PFSK-1 (cell line): ENCODE measurements around the gene SPCS1.

Experiments used
- FOXP2 ChIP-seq: optimal IDR thresholded peaks from 2 replicates; pipeline ENCODE3; 2011; ENCODE audit warnings: borderline replicate concordance, control low read depth, inconsistent platforms; ENCODE audit not compliant: insufficient read depth; ENCODE audit errors: extremely low read length, extremely low read depth
- POLR2AphosphoS5 ChIP-seq: IDR thresholded peaks from 2 replicates; pipeline ENCODE4 v1.6.1; 2012; ENCODE audit warnings: low read depth, mild to moderate bottlenecking, control low read depth, low read length, moderate library complexity
- SIN3A ChIP-seq: IDR thresholded peaks from 2 replicates; pipeline ENCODE4 v1.6.1; 2012; ENCODE audit warnings: mild to moderate bottlenecking, low read length, moderate library complexity, borderline replicate concordance; ENCODE audit not compliant: insufficient read depth
- TAF1 ChIP-seq: IDR thresholded peaks from 2 replicates; pipeline ENCODE4 v1.6.1; 2012; ENCODE audit warnings: low read length, control low read depth, borderline replicate concordance; ENCODE audit not compliant: insufficient read depth
- TF ChIP-seq, protein P1 (sequence below), 2 experiments: IDR thresholded peaks; 2 replicates each; pipeline versions ENCODE4 v1.6.1 to v1.8.0; 2011 to 2012; ENCODE audit warnings: low read depth in 2 of 2, low read length in 2 of 2, control low read depth in 1 of 2, inconsistent platforms in 1 of 2, mild to moderate bottlenecking in 1 of 2, moderate library complexity in 1 of 2; ENCODE audit not compliant: insufficient read depth in 1 of 2

The SPCS1 gene

GRCh38 chr3:52730681-52731080, 24.8 kb downstream of the SPCS1 start:
- TF ChIP-seq FOXP2 = no peak
- TF ChIP-seq, protein P1, sequence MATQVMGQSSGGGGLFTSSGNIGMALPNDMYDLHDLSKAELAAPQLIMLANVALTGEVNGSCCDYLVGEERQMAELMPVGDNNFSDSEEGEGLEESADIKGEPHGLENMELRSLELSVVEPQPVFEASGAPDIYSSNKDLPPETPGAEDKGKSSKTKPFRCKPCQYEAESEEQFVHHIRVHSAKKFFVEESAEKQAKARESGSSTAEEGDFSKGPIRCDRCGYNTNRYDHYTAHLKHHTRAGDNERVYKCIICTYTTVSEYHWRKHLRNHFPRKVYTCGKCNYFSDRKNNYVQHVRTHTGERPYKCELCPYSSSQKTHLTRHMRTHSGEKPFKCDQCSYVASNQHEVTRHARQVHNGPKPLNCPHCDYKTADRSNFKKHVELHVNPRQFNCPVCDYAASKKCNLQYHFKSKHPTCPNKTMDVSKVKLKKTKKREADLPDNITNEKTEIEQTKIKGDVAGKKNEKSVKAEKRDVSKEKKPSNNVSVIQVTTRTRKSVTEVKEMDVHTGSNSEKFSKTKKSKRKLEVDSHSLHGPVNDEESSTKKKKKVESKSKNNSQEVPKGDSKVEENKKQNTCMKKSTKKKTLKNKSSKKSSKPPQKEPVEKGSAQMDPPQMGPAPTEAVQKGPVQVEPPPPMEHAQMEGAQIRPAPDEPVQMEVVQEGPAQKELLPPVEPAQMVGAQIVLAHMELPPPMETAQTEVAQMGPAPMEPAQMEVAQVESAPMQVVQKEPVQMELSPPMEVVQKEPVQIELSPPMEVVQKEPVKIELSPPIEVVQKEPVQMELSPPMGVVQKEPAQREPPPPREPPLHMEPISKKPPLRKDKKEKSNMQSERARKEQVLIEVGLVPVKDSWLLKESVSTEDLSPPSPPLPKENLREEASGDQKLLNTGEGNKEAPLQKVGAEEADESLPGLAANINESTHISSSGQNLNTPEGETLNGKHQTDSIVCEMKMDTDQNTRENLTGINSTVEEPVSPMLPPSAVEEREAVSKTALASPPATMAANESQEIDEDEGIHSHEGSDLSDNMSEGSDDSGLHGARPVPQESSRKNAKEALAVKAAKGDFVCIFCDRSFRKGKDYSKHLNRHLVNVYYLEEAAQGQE (IDR thresholded peaks at IDR 0.05; ENCODE audit: insufficient read depth in 1 of 2, low read depth in 2 of 2, low read length in 2 of 2) = no peak
- no peak for TF ChIP-seq TAF1
- TF ChIP-seq POLR2AphosphoS5 = no peak
- no peak for TF ChIP-seq SIN3A

DNA sequence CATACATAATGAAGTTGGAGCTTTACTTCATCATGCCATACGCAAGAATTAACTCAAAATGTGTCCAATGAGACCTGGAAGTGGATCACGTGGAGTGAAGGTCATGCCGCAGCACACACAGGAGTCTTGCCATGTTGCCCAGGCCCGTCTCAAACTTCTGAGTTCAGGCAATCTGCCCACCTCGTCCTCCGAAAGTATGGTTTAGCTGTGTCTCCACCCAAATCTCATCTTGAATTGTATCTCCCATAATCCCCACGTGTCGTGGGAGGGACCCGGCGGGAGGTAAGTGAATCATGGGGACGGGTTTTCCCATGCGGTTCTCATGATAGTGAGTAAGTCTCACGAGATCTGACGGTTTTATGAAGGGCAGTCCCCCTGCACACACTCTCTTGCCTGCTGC, 25.7 kb downstream of the SPCS1 start:
- TF ChIP-seq, protein P1 (IDR thresholded peaks at IDR 0.05; ENCODE audit: insufficient read depth in 1 of 2, low read depth in 2 of 2, low read length in 2 of 2) = no peak
- no peak for TF ChIP-seq FOXP2
- no peak for TF ChIP-seq TAF1
- TF ChIP-seq POLR2AphosphoS5 = no peak
- TF ChIP-seq SIN3A = no peak

- TF ChIP-seq POLR2AphosphoS5 (no peak), TAF1 (no peak), SIN3A (no peak), FOXP2 (no peak)
- TF ChIP-seq, protein P1 (IDR thresholded peaks at IDR 0.05; ENCODE audit: insufficient read depth in 1 of 2, low read depth in 2 of 2, low read length in 2 of 2) = no peak
Measured at GRCh38 chr3:52733256-52733891, 27.5 kb downstream of the SPCS1 start.

GRCh38 chr3:52739730-52740129, 33.8 kb downstream of the SPCS1 start:
- TF ChIP-seq TAF1 (no peak), POLR2AphosphoS5 (no peak), SIN3A (no peak), FOXP2 (no peak)
- TF ChIP-seq, protein P1 (IDR thresholded peaks at IDR 0.05; ENCODE audit: insufficient read depth in 1 of 2, low read depth in 2 of 2, low read length in 2 of 2) = no peak

DNA sequence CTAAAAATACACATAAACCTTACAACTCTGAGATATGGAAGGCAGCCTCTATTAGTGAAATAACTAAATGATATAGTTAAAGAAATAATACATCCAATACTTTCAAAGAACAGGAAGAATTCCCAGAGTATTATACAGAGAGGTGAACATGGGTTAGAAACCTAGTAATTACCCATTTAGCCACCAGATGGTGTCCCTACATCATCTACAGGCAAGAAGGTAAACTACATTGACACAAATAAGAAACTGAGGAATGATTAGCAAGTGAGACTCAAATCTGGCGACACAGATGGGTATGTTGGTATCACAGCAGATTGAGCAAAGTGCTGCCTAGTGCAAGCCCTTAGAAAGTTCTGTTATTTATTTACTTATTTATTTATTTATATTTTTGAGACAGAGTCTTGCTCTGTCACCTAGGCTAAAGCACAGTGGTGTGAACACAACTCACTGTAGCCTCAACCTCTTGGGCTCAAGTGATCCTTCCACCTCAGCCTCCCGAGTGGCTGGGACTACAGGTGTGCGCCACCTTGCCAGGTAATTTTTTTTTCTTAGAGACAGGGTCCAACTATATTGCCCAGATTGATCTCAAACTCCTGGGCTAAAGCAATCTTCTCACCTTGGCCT, 36.6 kb downstream of the SPCS1 start:
- no peak for TF ChIP-seq POLR2AphosphoS5
- TF ChIP-seq, protein P1 (IDR thresholded peaks at IDR 0.05; ENCODE audit: insufficient read depth in 1 of 2, low read depth in 2 of 2, low read length in 2 of 2) = no peak
- no peak for TF ChIP-seq TAF1
- TF ChIP-seq FOXP2 = no peak
- TF ChIP-seq SIN3A = no peak
